Stomach (tissue), 9 donors: ENCODE results near the gene PAMR1. TPM values are rescaled to one million over a fixed set of nuclear protein-coding genes. Genes with fewer than 3 reads are reported as not detected.

ENCODE experiments used
- DNase-seq, 2 donors: peaks; one replicate each; pipeline versions ENCODE4 v3.0.0 to v3.0.0-alpha.2; 2013 to 2019
- H3K27ac ChIP-seq, 5 donors: fragments of 200-600 bp in 4 of 5; sonication (generic) in 4 of 5; one replicate each; pipeline ENCODE4 v1.5.1; 2013 to 2019; ENCODE audit warnings: mild to moderate bottlenecking in 1 of 5, moderate library complexity in 1 of 5
- H3K27me3 ChIP-seq, 3 donors: fragments of 200-600 bp; sonication (generic); one replicate each; pipeline ENCODE4 v1.5.1; 2017 to 2019; ENCODE audit warnings: mixed run types in 1 of 3
- H3K36me3 ChIP-seq, 4 donors: fragments of 200-600 bp; sonication (generic); 1 replicate in 3 of 4; 2 replicates in 1 of 4; pipeline ENCODE4 v1.5.1; 2016 to 2019
- H3K4me1 ChIP-seq, 4 donors: fragments of 200-600 bp; sonication (generic); one replicate each; pipeline ENCODE4 v1.5.1; 2016 to 2019
- H3K4me3 ChIP-seq, 4 donors: fragments of 200-600 bp; sonication (generic) in 3 of 4; one replicate each; pipeline ENCODE4 v1.5.1; 2016 to 2019; ENCODE audit warnings: mild to moderate bottlenecking in 1 of 4
- H3K9me3 ChIP-seq, 4 donors: fragments of 200-600 bp; sonication (generic); one replicate each; pipeline ENCODE4 v1.5.1; 2016 to 2019
- CTCF ChIP-seq, 7 experiments: fragments of 450-650 bp in 4 of 7; fragments of 200-600 bp in 3 of 7; sonication (generic) in 3 of 7; IDR thresholded peaks; one replicate each; pipeline ENCODE4 v1.5.1; 2016 to 2019; ENCODE audit warnings: antibody characterized with exemption in 7 of 7, control low read depth in 2 of 7, mild to moderate bottlenecking in 1 of 7
- EP300 ChIP-seq: sonication (generic); formaldehyde crosslinking; IDR thresholded peaks from one replicate; pipeline ENCODE4 v1.6.1; 2017; ENCODE audit warnings: antibody characterized with exemption
- POLR2A ChIP-seq, 4 donors: fragments of 450-650 bp; IDR thresholded peaks; one replicate each; pipeline ENCODE4 v1.6.1; 2016; ENCODE audit warnings: antibody characterized with exemption in 4 of 4, control low read depth in 2 of 4, mild to moderate bottlenecking in 1 of 4, moderate library complexity in 1 of 4
- POLR2AphosphoS5 ChIP-seq, 3 donors: sonication (generic); formaldehyde crosslinking; IDR thresholded peaks; one replicate each; pipeline ENCODE4 v1.6.1; 2016; ENCODE audit warnings: antibody characterized with exemption in 3 of 3
- WGBS, 5 donors: extraction: QIAGEN DNeasy Blood & Tissue Kit in 3 of 5; methylation state at CpG; one replicate each; pipeline versions ENCODE4 v1.1.5 to v1.1.7; 2013 to 2018; 5-methylcytosine and 5-hydroxymethylcytosine counted together
- intact Hi-C: fragments of 100-400 bp; cut with DNase I; formaldehyde crosslinking; loops from one replicate; pipeline ENCODE4 v1.15.1; 2023; ENCODE audit warnings: low total_unique reads
- polyA plus RNA-seq, 3 donors: library from polyadenylated mRNA; stranded (reverse); fragments of 200-250 nt; gene quantifications; one replicate each; pipeline ENCODE4 v1.2.3, GENCODE V29; 2013
- total RNA-seq, 5 donors: library from RNA; depleted of rRNA; stranded (reverse); fragments of >200 nt; gene quantifications; one replicate each; pipeline versions ENCODE4 v1.1.0 to v1.2.3, GENCODE V29; 2014 to 2016
- donor health status: healthy with polysubstance abuse.
- donor health status: Bipolar disorder and iron deficiency.
- donor health status: healthy.

Gene PAMR1
- total and polyA plus RNA-seq, 8 donors = under 0.01 to 26.8 (median 0.58) TPM; not detected in 1

- WGBS, 5 donors = 75 to 82% (median 78%) methylated on average over 13 of the region's 13 CpGs
These were observed 62.1 kb downstream of the PAMR1 start for GRCh38 chr11:35463331-35463751.

GRCh38 chr11:35461917-35462538, 63.4 kb downstream of the PAMR1 start:
- Histone ChIP-seq H3K27ac (no peak overlapping the region), H3K36me3 (no peaks in the 10 kb centered on the region), H3K9me3 (no peaks in the 10 kb centered on the region), H3K4me3 (no peak overlapping the region), H3K4me1 (no peaks in the 10 kb centered on the region), H3K27me3 (no peaks in the 10 kb centered on the region)
- intact Hi-C loops = no loop called here
- TF ChIP-seq POLR2AphosphoS5 (IDR thresholded peaks at IDR 0.05) = no peak
- TF ChIP-seq CTCF (IDR thresholded peaks at IDR 0.05) = no peak
- DNase-seq = no peak
- 66 to 83% (median 77%) methylated on average over 2 of the region's 2 CpGs for WGBS, 5 donors

More at GRCh38 chr11:35463331-35463751, 62.1 kb downstream of the PAMR1 start:
- H3K27ac ChIP-seq = no peak overlapping the region
- H3K9me3 ChIP-seq = no peaks in the 10 kb centered on the region
- DNase-seq = no peak
- H3K36me3 ChIP-seq = no peaks in the 10 kb centered on the region
- no peak overlapping the region for H3K4me3 ChIP-seq
- no peak for TF ChIP-seq CTCF (IDR thresholded peaks at IDR 0.05)
- TF ChIP-seq POLR2A (IDR thresholded peaks at IDR 0.05) = no peak
- no peak for TF ChIP-seq EP300
- no peak for TF ChIP-seq POLR2AphosphoS5 (IDR thresholded peaks at IDR 0.05)
- no peaks in the 10 kb centered on the region for H3K27me3 ChIP-seq
- intact Hi-C loops = no loop called here
- no peaks in the 10 kb centered on the region for H3K4me1 ChIP-seq

- no peaks in the 10 kb centered on the region for H3K27me3 ChIP-seq
- H3K27ac ChIP-seq = no peak overlapping the region
- DNase-seq = no peak
- no peaks in the 10 kb centered on the region for H3K36me3 ChIP-seq
- whole genome bisulfite sequencing, 5 donors = 81 to 93% (median 85%) methylated on average over 1 of the region's 1 CpG
- no peaks in the 10 kb centered on the region for H3K9me3 ChIP-seq
- intact Hi-C loops = no loop called here
- TF ChIP-seq CTCF (IDR thresholded peaks at IDR 0.05) = no peak
- TF ChIP-seq POLR2A (IDR thresholded peaks at IDR 0.05) = no peak
- TF ChIP-seq EP300 = no peak
- TF ChIP-seq POLR2AphosphoS5 (IDR thresholded peaks at IDR 0.05) = no peak
- H3K4me3 ChIP-seq = no peak overlapping the region
- no peaks in the 10 kb centered on the region for H3K4me1 ChIP-seq
These were observed 65.9 kb downstream of the PAMR1 start for GRCh38 chr11:35459489-35459888.

- Histone ChIP-seq H3K4me1 (no peaks in the 10 kb centered on the region), H3K36me3 (no peaks in the 10 kb centered on the region), H3K4me3 (no peak overlapping the region), H3K27me3 (no peaks in the 10 kb centered on the region), H3K27ac (no peak overlapping the region), H3K9me3 (no peaks in the 10 kb centered on the region)
- intact Hi-C loops = no loop called here
- TF ChIP-seq POLR2AphosphoS5 (IDR thresholded peaks at IDR 0.05) = no peak
- DNase-seq = no peak
- WGBS, 5 donors = 76 to 92% (median 91%) methylated on average over 3 of the region's 3 CpGs
These were observed 66.6 kb downstream of the PAMR1 start for GRCh38 chr11:35458846-35459245.

- Histone ChIP-seq H3K4me1 (no peaks in the 10 kb centered on the region), H3K36me3 (no peaks in the 10 kb centered on the region), H3K27ac (no peak overlapping the region), H3K4me3 (no peak overlapping the region), H3K9me3 (no peaks in the 10 kb centered on the region), H3K27me3 (no peaks in the 10 kb centered on the region)
- no peak for DNase-seq
- TF ChIP-seq CTCF (IDR thresholded peaks at IDR 0.05) (no peak), EP300 (no peak), POLR2AphosphoS5 (IDR thresholded peaks at IDR 0.05) (no peak), POLR2A (IDR thresholded peaks at IDR 0.05) (no peak)
- 33 to 67% (median 51%) methylated on average over 1 of the region's 1 CpG for WGBS, 5 donors
- intact Hi-C loops = no loop called here
These were observed 71.1 kb downstream of the PAMR1 start for GRCh38 chr11:35454362-35454761.
